Activated T-cell treated with anti-CD3 and anti-CD28 coated beads, Interleukin-2, amount 50 U/mL, for 72 hours (primary cell): ENCODE results near the gene ZC3HAV1. TPM values are rescaled to one million over a fixed set of nuclear protein-coding genes. Genes with fewer than 3 reads are reported as not detected.
"Not testable (repeated sequence)": the region's sequence is repeated elsewhere in the genome, so short reads cannot be mapped to it uniquely, and the experiment has no call there.

Experiments
- ATAC-seq, 2 donors: fragments of 150-1000 bp; cut with Tn5 transposase; replicated peaks in 1 of 2; 2 replicates each; pipeline ENCODE4 v1.10.0; 2021; ENCODE audit warnings: moderate library complexity in 2 of 2, mild to moderate bottlenecking in 1 of 2
- DNase-seq, 2 donors: peaks; one replicate each; pipeline ENCODE4 v3.0.0; 2021 to 2022; ENCODE audit warnings: mixed read lengths in 1 of 2
- H3K27ac Mint-ChIP-seq: one replicate; pipeline ENCODE4 v1.8.0; 2022; ENCODE audit warnings: mild to moderate bottlenecking, moderate library complexity, mixed read lengths
- H3K27me3 Mint-ChIP-seq: one replicate; pipeline ENCODE4 v1.8.0; 2022; ENCODE audit warnings: low read depth, mixed read lengths
- H3K36me3 Mint-ChIP-seq, 2 donors: one replicate each; pipeline ENCODE4 v1.8.0; 2022; ENCODE audit warnings: mixed read lengths in 2 of 2, mild to moderate bottlenecking in 1 of 2; ENCODE audit not compliant: insufficient read depth in 2 of 2
- H3K4me1 Mint-ChIP-seq: one replicate; pipeline ENCODE4 v1.8.0; 2022; ENCODE audit warnings: low read depth, mixed read lengths
- H3K4me3 Mint-ChIP-seq, 2 donors: one replicate each; pipeline ENCODE4 v1.8.0; 2022; ENCODE audit warnings: mild to moderate bottlenecking in 2 of 2, mixed read lengths in 2 of 2, moderate library complexity in 2 of 2
- H3K9me3 Mint-ChIP-seq, 2 donors: one replicate each; pipeline ENCODE4 v1.8.0; 2022; ENCODE audit warnings: mixed read lengths in 2 of 2
- total RNA-seq, 2 donors: library from RNA; stranded (reverse); gene quantifications; one replicate each; pipeline ENCODE4 v1.2.3, GENCODE V29; 2022

Gene ZC3HAV1
- total RNA-seq, 2 donors from 2014 or later = 78.1 to 114 TPM

DNA sequence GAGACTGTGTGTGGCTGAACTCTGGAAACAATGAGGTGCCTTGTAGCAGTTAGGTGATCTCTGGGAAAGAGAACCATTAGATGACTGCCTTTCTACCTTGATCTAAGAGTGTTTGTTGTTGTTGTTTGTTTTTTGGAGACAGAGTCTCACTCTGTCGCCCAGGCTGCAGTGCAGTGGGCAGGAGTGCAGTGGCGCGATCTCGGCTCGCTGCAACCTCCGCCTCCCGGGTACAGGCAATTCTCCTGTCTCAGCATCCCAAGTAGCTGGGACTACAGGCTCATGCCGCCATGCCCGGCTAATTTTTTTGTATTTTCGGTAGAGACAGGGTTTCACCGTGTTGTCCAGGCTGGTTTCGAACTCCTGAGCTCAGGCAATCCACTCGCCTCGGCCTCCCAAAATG, 54.9 kb downstream of the ZC3HAV1 start:
- peak overlapping the region; percentile 75 for H3K27ac Mint-ChIP-seq
- H3K9me3 Mint-ChIP-seq, H3K27me3 Mint-ChIP-seq, DNase-seq, H3K4me3 Mint-ChIP-seq: not testable (repeated sequence)
- ATAC-seq = peak in 1 of 2 donors; percentile 12
- peaks cover 13 to 35% of the 10 kb centered on the region in 2 donors for H3K36me3 Mint-ChIP-seq
- H3K4me1 Mint-ChIP-seq = peaks cover 26% of the 10 kb centered on the region

GRCh38 chr7:139054101-139054500, 55.4 kb downstream of the ZC3HAV1 start:
- peak overlapping the region; percentile 75 for H3K27ac Mint-ChIP-seq
- peaks cover 28% of the 10 kb centered on the region for H3K4me1 Mint-ChIP-seq
- peaks cover 16 to 40% of the 10 kb centered on the region in 2 donors for H3K36me3 Mint-ChIP-seq
- H3K4me3 Mint-ChIP-seq = no peak overlapping the region
- no peaks in the 10 kb centered on the region for H3K9me3 Mint-ChIP-seq
- DNase-seq = no peak
- peak in 1 of 2 donors; percentile 27 for ATAC-seq
- H3K27me3 Mint-ChIP-seq = no peaks in the 10 kb centered on the region

DNA sequence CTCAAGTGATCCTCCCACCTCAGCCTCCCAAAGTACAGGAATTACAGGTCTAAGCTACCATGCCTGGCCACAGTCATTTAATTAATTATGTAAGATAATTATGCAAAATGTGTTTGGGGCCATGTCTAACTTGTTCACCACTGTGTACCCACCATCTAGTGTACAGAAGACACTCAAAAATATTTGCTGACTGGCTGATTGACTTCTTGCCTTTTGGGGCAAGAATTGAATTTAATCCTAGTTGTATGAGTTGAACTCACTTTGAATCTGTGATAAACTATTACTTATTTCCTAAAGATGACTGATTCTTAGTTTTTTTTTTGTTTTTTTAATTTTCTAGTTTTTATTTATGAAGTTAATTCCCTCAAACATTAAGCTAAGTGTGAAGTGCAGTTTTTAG, 57.9 kb downstream of the ZC3HAV1 start:
- ATAC-seq (no peak), DNase-seq (no peak)
- Mint-ChIP-seq H3K27me3 (no peaks in the 10 kb centered on the region), H3K4me3 (no peak overlapping the region), H3K9me3 (no peaks in the 10 kb centered on the region), H3K36me3 (peaks cover 15 to 50% of the 10 kb centered on the region in 2 donors), H3K4me1 (peaks cover 42% of the 10 kb centered on the region), H3K27ac (no peak overlapping the region)

DNA sequence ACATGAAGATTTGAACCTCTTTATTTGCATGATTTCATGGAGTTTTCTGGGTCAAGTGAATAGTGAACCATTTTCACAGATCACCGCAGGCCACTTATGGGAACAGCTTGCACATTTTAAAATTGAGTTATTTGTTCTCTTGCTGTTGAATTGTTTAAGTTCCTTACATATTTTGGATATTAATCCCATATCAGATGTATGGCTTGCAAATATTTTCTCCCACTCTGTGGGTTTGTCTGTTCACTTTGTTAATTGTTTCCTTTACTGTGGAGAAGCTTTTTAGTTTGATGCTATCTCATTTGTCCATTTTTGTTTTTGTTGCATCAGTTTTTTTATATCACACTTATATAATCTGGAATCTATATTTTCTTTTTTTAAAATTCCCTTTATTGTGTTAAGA, 59.6 kb downstream of the ZC3HAV1 start:
- Mint-ChIP-seq H3K27ac (peak overlapping the region; percentile 79), H3K27me3 (no peaks in the 10 kb centered on the region), H3K4me3 (no peak overlapping the region), H3K9me3 (peaks cover 0 to 1% of the 10 kb centered on the region in 2 donors), H3K36me3 (peaks cover 19 to 60% of the 10 kb centered on the region in 2 donors), H3K4me1 (peaks cover 46% of the 10 kb centered on the region)
- DNase-seq (no peak), ATAC-seq (no peak)

DNA sequence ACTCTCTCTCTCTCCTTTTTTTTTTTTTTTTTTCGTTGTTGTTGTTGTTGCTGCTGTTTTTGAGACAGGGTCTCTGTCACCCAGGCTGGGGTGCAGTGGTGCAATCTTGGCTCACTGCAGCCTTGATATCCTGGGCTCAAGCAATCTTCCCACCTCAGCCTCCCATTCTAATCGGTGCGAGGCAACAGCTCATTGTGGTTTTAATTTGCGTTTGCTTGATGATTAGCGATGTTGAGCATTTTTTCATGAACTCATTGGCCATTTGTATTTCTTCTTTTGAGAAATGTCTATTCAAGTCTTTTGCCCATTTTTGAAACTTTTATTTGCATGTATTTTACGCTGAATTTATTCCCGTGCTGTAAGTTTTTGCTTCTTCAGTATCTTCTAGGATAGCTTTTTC, 60.4 kb downstream of the ZC3HAV1 start:
- no peak for DNase-seq
- H3K4me3 Mint-ChIP-seq = peak overlapping the region in 1 of 2 donors; percentile 26

DNA sequence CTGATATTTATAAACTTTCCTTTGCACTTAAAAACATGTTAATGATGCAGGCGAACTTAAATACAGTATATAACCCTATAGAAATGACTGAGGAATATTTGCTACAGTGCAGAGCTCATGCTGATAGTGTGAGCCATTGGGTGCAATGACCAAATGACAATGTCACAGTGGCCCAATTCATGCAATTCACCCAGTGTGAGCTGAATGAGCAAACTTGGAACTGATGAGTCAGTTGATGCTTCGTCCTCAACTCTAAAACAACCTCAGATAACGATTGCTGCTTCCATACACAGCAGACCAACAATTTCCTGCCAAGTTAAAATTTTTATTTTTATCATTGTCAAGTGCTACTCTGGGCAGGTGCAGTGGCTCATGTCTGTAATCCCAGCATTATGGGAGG, 61.5 kb downstream of the ZC3HAV1 start:
- Mint-ChIP-seq H3K4me1 (peaks cover 62% of the 10 kb centered on the region), H3K27ac (peak overlapping the region; percentile 26), H3K9me3 (peaks cover 0 to 1% of the 10 kb centered on the region in 2 donors), H3K27me3 (no peaks in the 10 kb centered on the region), H3K36me3 (peaks cover 20 to 56% of the 10 kb centered on the region in 2 donors), H3K4me3 (no peak overlapping the region)
- peak; percentile 74 to 83 for ATAC-seq
- DNase-seq = peak; percentile 42 to 49

More for the DNA sequence above, 60.4 kb downstream of the ZC3HAV1 start:
- peak overlapping the region; percentile 80 for H3K27ac Mint-ChIP-seq
- H3K27me3 Mint-ChIP-seq = no peaks in the 10 kb centered on the region
- ATAC-seq = no peak
- H3K4me1 Mint-ChIP-seq = peaks cover 54% of the 10 kb centered on the region
- peaks cover 20 to 61% of the 10 kb centered on the region in 2 donors for H3K36me3 Mint-ChIP-seq
- H3K9me3 Mint-ChIP-seq = peaks cover 0 to 1% of the 10 kb centered on the region in 2 donors

DNA sequence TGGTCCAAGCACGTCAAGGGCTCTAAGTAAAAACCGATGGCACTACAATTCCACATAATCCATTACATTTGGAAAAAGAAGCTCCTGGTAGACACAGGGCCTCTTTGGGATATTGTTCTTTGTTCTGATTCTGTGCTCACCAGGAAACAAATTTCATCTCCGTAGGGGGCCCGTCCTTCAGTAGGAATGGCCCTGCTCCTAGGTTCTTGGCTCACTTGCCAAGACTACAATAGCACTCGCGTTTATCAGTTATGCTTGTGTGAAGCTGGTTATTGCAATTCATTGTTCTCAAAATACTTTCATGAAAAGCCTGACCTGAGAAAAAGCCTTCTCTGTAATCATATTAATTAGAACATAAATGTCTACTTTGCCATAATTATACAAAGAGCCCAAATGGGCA, 63.4 kb downstream of the ZC3HAV1 start:
- H3K27ac Mint-ChIP-seq = peak overlapping the region; percentile 73
- ATAC-seq (no peak), DNase-seq (no peak)
- peak overlapping the region in 1 of 2 donors; percentile 12 for H3K4me3 Mint-ChIP-seq
- H3K4me1 Mint-ChIP-seq = peaks cover 70% of the 10 kb centered on the region
- peaks cover 0 to 1% of the 10 kb centered on the region in 2 donors for H3K9me3 Mint-ChIP-seq
- no peaks in the 10 kb centered on the region for H3K27me3 Mint-ChIP-seq
- H3K36me3 Mint-ChIP-seq = peaks cover 16 to 51% of the 10 kb centered on the region in 2 donors

GRCh38 chr7:139044813-139045794, 64.4 kb downstream of the ZC3HAV1 start:
- Mint-ChIP-seq H3K4me1 (peaks cover 76% of the 10 kb centered on the region), H3K36me3 (peaks cover 16 to 45% of the 10 kb centered on the region in 2 donors), H3K27me3 (no peaks in the 10 kb centered on the region), H3K9me3 (peaks cover 0 to 1% of the 10 kb centered on the region in 2 donors), H3K4me3 (peak overlapping the region; percentile 3 to 47), H3K27ac (peak overlapping the region; percentile 10)
- DNase-seq = no peak
- peak; percentile 23 to 30 for ATAC-seq

DNA sequence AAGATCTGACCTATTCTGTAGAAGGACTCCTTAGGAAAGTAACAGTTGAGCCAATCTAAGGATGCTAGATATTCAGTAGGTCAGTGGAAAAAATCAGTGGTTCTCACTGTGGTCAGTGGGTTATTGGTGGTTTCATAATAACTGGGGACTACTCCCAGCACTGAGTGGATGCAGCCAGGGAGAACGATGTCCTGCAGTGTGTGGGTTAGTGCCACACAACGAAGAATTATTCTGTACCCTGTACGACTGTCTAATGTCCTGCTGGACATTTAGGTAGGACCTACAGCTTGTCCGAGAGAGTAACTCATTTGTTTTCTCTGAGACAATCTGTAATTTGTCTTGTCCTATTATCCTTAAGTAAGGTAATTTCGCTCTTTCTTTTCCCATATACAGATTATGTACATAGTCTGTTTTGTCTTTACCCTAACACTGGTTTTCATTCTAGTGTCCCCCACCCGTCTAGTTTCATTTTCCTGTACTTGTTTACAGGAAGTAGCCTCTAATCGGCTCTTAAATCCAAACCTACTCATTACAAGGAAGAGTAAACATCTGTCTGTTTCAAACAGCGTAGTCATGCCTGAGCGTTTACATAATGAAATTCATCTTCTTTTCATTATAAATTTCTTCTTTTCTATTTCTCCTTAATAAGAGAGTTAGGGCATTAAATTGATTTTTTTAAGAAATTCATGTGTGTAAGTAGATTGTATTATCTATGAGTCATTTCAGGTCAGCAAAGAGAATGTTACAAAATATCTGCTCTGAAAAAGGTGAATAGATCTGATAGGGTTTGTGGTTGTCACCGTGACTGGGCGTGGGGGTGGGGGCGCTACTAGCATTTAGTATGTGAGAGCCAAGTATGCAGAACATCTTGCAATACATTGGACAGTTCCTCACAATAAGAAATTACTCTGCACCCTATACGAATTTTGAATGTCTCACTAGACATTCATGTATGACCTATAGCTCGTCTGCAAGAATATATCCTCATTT, 65.4 kb downstream of the ZC3HAV1 start:
- H3K36me3 Mint-ChIP-seq = peaks cover 14 to 35% of the 10 kb centered on the region in 2 donors
- H3K4me3 Mint-ChIP-seq = peak overlapping the region; percentile 14 to 52
- H3K4me1 Mint-ChIP-seq = peaks cover 70% of the 10 kb centered on the region
- H3K27me3 Mint-ChIP-seq = no peaks in the 10 kb centered on the region
- peaks cover 0 to 1% of the 10 kb centered on the region in 2 donors for H3K9me3 Mint-ChIP-seq
- ATAC-seq (peak; percentile 48 to 55), DNase-seq (peak; percentile 67 to 75)
- peak overlapping the region; percentile 33 for H3K27ac Mint-ChIP-seq

- no peak for DNase-seq
Observed at GRCh38 chr7:139041378-139042085, 68.0 kb downstream of the ZC3HAV1 start.

DNA sequence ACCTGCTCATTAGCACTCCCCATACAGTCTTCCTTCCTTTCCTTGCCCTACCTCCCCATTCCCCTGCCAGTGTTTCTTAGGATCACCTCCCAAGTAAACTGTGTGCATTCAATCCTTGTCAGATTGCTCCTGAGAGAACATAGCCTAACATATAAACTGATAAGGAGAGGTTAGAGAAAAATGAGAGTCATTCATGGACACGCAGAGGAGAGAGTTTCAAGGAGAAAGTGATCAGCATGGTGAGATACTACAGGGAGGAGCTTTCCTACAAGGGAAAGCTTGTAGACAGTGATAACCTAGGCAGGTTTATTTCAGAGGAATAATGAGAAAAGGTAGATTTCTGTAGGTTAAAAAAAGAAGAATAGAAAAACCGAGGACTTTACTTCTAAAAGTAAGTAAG, 70.8 kb downstream of the ZC3HAV1 start:
- DNase-seq (no peak), ATAC-seq (no peak)
- peaks cover 42% of the 10 kb centered on the region for H3K4me1 Mint-ChIP-seq
- H3K4me3 Mint-ChIP-seq = no peak overlapping the region
- H3K27me3 Mint-ChIP-seq = peaks cover 7% of the 10 kb centered on the region
- peaks cover 0 to 8% of the 10 kb centered on the region in 2 donors for H3K36me3 Mint-ChIP-seq
- peak overlapping the region; percentile 26 for H3K27ac Mint-ChIP-seq
- no peaks in the 10 kb centered on the region for H3K9me3 Mint-ChIP-seq

More at GRCh38 chr7:139041378-139042085, 68.0 kb downstream of the ZC3HAV1 start:
- peaks cover 8 to 18% of the 10 kb centered on the region in 2 donors for H3K36me3 Mint-ChIP-seq
- peak in 1 of 2 donors; percentile 27 for ATAC-seq
- H3K27ac Mint-ChIP-seq = no peak overlapping the region
- H3K4me1 Mint-ChIP-seq = peaks cover 50% of the 10 kb centered on the region
- no peak overlapping the region for H3K4me3 Mint-ChIP-seq
- H3K27me3 Mint-ChIP-seq = peaks cover 7% of the 10 kb centered on the region
- H3K9me3 Mint-ChIP-seq = peaks cover 0 to 1% of the 10 kb centered on the region in 2 donors

- DNase-seq (no peak), ATAC-seq (no peak)
- Mint-ChIP-seq H3K27me3 (peaks cover 7% of the 10 kb centered on the region), H3K9me3 (no peaks in the 10 kb centered on the region), H3K36me3 (peaks cover 0 to 5% of the 10 kb centered on the region in 2 donors), H3K4me1 (peaks cover 41% of the 10 kb centered on the region), H3K27ac (peak overlapping the region; percentile 29), H3K4me3 (peak overlapping the region in 1 of 2 donors; percentile 68)
Observed at GRCh38 chr7:139036901-139037300, 72.6 kb downstream of the ZC3HAV1 start.
